Nephron (organoid): ENCODE data around the gene IL1A.

Experiments
- H3K27ac Mint-ChIP-seq, 3 experiments: 2 replicates each; pipeline ENCODE4 v1.8.0; 2020; ENCODE audit warnings: mixed read lengths in 3 of 3, mild to moderate bottlenecking in 2 of 3, moderate library complexity in 1 of 3
- H3K27me3 Mint-ChIP-seq: 2 replicates; pipeline ENCODE4 v1.8.0; 2021; ENCODE audit warnings: low read depth, mild to moderate bottlenecking, moderate library complexity, mixed read lengths
- H3K36me3 Mint-ChIP-seq: 2 replicates; pipeline ENCODE4 v1.8.0; 2020; ENCODE audit warnings: low read depth, mixed read lengths
- H3K4me1 Mint-ChIP-seq: 2 replicates; pipeline ENCODE4 v1.8.0; 2020; ENCODE audit warnings: mixed read lengths
- H3K4me3 Mint-ChIP-seq, 3 experiments: 2 replicates each; pipeline ENCODE4 v1.8.0; 2020; ENCODE audit warnings: mild to moderate bottlenecking in 3 of 3, mixed read lengths in 3 of 3, moderate library complexity in 2 of 3
- H3K9me3 Mint-ChIP-seq: 2 replicates; pipeline ENCODE4 v1.8.0; 2020; ENCODE audit warnings: mixed read lengths
- CTCF ChIP-seq, 3 experiments: fragments of 200-600 bp; sonication (generic); IDR thresholded peaks; one replicate each; pipeline ENCODE4 v1.5.0; 2021; ENCODE audit warnings: antibody characterized with exemption in 3 of 3; ENCODE audit not compliant: unreplicated experiment in 3 of 3

IL1A gene

GRCh38 chr2:112796486-112796885 is 12.2 kb upstream of the IL1A start:
- no peaks in the 10 kb centered on the region for H3K36me3 Mint-ChIP-seq
- no peak overlapping the region for H3K4me3 Mint-ChIP-seq
- no peak for TF ChIP-seq CTCF (IDR thresholded peaks at IDR 0.05; ENCODE audit: unreplicated experiment in 3 of 3)
- H3K9me3 Mint-ChIP-seq, result peaks cover 17% of the 10 kb centered on the region
- no peaks in the 10 kb centered on the region for H3K27me3 Mint-ChIP-seq
- H3K27ac Mint-ChIP-seq, result no peak overlapping the region
- no peaks in the 10 kb centered on the region for H3K4me1 Mint-ChIP-seq

- Mint-ChIP-seq H3K9me3 (peaks cover 17% of the 10 kb centered on the region), H3K27me3 (no peaks in the 10 kb centered on the region), H3K4me3 (no peak overlapping the region), H3K27ac (no peak overlapping the region), H3K4me1 (no peaks in the 10 kb centered on the region), H3K36me3 (no peaks in the 10 kb centered on the region)
- no peak for TF ChIP-seq CTCF (IDR thresholded peaks at IDR 0.05; ENCODE audit: unreplicated experiment in 3 of 3)
Observed at GRCh38 chr2:112795774-112796173, 11.5 kb upstream of the IL1A start.

GRCh38 chr2:112794841-112795240 is 10.5 kb upstream of the IL1A start:
- no peaks in the 10 kb centered on the region for H3K27me3 Mint-ChIP-seq
- H3K4me1 Mint-ChIP-seq, result no peaks in the 10 kb centered on the region
- no peaks in the 10 kb centered on the region for H3K36me3 Mint-ChIP-seq
- no peak overlapping the region for H3K4me3 Mint-ChIP-seq
- no peak for TF ChIP-seq CTCF (IDR thresholded peaks at IDR 0.05; ENCODE audit: unreplicated experiment in 3 of 3)
- no peak overlapping the region for H3K27ac Mint-ChIP-seq
- H3K9me3 Mint-ChIP-seq, result peaks cover 15% of the 10 kb centered on the region

- Mint-ChIP-seq H3K4me3 (no peak overlapping the region), H3K9me3 (peaks cover 12% of the 10 kb centered on the region), H3K4me1 (no peaks in the 10 kb centered on the region), H3K36me3 (no peaks in the 10 kb centered on the region), H3K27me3 (no peaks in the 10 kb centered on the region), H3K27ac (no peak overlapping the region)
- TF ChIP-seq CTCF (IDR thresholded peaks at IDR 0.05; ENCODE audit: unreplicated experiment in 3 of 3), result no peak
Observed at GRCh38 chr2:112794131-112794733, 9.9 kb upstream of the IL1A start.

GRCh38 chr2:112793449-112793978 is 9.2 kb upstream of the IL1A start:
- Mint-ChIP-seq H3K4me3 (no peak overlapping the region), H3K9me3 (peaks cover 11% of the 10 kb centered on the region), H3K4me1 (no peaks in the 10 kb centered on the region), H3K27ac (no peak overlapping the region), H3K36me3 (no peaks in the 10 kb centered on the region), H3K27me3 (no peaks in the 10 kb centered on the region)
- no peak for TF ChIP-seq CTCF (IDR thresholded peaks at IDR 0.05; ENCODE audit: unreplicated experiment in 3 of 3)

GRCh38 chr2:112792419-112792818 is 8.1 kb upstream of the IL1A start:
- Mint-ChIP-seq H3K4me1 (no peaks in the 10 kb centered on the region), H3K4me3 (no peak overlapping the region), H3K36me3 (no peaks in the 10 kb centered on the region), H3K27ac (no peak overlapping the region), H3K9me3 (peaks cover 11% of the 10 kb centered on the region), H3K27me3 (no peaks in the 10 kb centered on the region)
- no peak for TF ChIP-seq CTCF (IDR thresholded peaks at IDR 0.05; ENCODE audit: unreplicated experiment in 3 of 3)
